Amniotic epithelial cell (primary cell): ENCODE results near the gene GRIK3.
"Not testable (repeated sequence)": the region's sequence is repeated elsewhere in the genome, so short reads cannot be mapped to it uniquely, and the experiment has no call there.

Experiments used
- DNase-seq: peaks from one replicate; pipeline ENCODE4 v3.0.0-alpha.2; 2010; ENCODE audit warnings: low read depth

GRIK3 gene

DNA sequence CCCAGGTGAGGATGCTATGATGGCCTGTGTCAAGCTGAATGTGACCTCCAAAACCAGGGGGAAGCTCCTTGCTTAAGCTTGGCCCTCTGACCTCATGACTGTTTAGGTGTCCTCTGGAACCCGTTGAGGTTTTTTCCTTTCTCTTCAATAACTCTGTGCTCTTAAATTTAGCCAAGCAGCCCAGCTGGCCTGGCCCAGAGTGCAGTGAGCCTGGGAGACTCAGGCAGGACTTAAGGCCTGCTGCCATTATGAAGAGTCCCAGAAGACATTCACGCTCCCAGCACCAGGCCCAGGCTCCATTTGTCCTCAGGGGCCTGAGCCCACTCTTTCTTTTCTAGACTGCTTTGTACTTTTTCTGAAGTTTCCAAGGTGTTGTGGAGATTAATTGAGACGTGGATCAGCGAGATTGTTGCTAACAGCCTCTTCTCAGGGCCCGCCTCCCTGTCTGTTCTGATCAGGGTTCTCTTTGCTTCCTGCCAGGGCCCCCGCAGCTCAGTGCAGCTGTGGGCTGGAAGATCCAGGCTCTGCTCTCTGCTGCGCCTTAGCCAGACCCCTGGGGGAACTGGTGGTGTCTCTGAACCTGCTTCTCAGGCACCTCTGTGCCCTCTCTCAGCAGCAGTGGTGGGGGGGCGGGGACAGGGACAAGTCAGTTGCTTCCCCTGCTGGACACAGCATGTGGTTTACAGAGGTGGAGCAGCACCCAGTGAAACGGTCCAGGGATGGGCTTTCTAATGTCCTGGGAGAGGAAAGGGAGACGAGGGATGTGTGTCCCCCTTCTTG is 124.2 kb downstream of the GRIK3 start:
- DNase-seq: no peak

DNA sequence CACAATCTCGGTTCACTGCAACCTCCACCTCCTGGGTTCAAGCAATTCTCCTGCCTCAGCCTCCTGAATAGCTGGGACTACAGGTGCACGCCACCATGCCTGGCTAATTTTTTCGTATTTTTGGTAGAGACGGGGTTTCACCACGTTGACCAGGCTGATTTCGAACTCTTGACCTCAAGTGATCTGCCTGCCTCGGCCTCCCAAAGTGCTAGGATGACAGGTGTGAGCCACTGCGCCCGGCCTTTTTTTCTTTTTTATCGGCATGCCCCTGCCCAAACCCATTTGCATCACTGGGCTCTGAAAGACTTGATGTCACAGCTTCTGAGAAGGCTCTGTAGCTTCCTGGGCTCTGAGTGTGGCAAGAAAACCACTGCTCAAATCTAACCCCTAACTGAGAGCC is 125.0 kb downstream of the GRIK3 start:
- not testable (repeated sequence) for DNase-seq

DNA sequence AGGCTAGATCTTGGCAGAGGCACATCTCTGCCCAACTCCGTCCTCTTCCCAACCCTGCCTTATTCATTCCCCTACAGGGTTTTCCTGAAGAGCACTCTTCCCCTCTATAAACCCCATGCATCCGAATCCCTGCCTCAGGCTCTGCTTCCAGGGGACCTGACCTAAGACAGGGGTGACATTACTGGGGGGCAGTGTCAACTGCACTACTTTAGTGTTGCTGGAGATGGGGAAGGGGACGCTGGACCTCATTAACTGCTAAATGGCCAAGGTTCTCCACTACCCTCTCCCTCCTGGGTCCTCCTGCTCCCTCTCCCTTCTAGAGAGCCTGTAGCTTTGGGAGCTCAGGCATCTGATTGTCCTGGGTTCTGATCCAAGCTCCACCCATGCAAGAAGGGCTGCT is 126.2 kb downstream of the GRIK3 start:
- no peak for DNase-seq

DNA sequence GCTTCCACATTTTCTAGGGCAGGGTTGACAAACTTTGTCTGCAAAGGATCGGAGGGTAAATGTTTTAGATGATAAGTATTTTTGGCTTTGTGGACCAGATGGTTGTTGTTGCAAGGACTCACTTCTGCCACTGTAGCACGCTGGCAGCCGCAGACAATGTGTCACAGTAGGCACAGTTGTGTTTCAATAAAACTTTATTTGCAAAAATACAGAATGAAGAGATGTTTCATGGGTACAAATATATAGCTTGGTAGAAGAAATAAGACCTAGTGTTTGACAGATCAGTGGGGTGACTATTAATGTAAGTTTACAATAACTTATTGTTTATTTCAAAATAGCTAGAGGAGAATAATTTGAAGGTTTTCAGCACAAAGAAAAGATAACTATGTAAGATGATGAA is 127.8 kb downstream of the GRIK3 start:
- no peak for DNase-seq

DNA sequence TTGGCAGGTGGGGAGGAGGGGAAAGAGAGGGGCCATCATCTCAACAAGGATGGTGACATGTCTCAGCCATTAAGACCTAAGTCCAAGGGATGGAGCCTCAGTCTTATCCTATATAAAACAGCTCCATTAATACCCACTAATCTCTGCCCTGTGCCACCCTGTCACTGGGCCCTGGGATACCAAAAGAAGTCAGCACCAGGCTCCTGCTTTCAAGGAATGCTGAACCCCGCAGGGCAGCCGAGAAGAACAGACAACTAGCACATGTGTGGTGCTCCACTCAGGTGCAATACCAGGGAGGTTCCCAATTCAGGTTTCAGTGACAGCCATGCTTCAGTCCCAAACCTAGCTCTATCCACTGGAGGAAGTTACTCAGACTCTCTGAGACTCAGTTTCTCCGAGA is 128.4 kb downstream of the GRIK3 start:
- DNase-seq: no peak

DNA sequence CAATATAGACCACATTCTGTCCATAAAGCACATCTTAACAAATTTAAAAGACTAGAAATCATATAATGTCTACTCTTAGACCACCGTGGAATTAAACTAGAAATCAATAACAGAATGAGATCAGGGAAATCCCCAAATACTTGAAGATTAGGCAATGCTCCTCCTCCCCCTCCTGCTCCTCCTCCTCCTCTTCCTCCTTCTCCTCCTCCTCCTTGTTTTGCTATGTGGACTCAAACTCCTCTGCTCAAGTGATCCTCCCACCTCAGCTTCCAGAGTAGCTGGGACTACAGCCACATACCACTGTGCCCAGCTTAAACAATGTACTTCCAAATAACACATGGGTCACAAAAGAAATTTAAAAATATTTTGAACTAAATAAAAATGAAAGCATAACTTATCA is 134.2 kb downstream of the GRIK3 start:
- no peak for DNase-seq

DNA sequence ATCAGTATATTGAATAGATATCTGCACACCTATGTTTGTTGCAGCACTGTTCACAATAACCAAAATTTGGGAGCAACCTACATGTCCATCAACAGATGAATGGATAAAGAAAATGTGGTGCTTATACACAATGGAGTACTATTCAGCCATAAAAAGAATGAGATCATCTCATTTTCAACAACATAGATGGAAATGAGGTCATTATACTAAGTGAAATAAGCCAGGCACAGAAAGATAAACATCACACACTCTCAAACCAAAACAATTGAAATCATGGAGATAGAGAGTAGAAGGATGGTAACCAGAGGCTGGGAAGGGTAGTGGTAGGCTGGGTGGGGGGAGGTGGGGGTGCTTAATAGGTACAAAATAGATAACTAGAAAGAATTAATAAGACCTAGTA is 136.5 kb downstream of the GRIK3 start:
- not testable (repeated sequence) for DNase-seq

DNA sequence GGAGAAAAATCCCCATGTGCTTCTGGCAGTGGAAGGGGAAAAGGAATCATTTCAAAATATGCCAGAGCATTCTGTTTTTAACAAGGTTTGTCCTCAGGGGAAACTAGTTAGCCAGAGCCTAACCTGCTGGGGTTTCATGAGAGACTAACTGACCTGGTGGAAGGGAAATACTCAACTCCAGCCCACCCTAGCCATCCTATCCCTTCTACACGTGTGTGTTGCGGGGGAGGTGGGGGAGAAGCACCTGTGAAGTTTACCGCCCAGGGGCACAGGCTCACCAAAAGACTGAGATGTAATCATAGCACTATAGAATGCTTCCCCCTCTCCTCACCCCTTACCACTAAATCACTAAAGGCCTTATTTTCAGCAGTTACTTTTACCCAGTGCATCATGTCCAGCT is 139.5 kb downstream of the GRIK3 start:
- DNase-seq: no peak

DNA sequence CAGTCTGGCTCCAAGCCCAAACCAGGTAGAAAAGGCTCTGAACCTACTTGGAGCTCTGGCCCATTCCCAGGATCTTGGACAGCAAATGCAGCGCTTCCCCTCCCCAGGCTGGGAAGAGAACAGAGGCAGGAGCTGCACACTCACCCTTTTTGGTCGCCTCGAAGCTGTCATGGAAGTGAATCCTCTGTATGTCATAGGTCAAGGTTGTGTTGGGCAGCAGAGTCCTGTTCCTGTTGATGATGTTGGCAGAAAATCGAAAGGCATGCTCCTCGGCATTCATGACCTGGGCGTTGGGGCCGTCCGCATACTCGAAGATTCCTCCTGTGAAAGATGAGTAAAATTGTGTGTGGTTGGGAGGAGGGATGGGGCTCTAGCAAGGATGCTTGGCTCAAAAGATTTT is 143.5 kb downstream of the GRIK3 start:
- DNase-seq: no peak

DNA sequence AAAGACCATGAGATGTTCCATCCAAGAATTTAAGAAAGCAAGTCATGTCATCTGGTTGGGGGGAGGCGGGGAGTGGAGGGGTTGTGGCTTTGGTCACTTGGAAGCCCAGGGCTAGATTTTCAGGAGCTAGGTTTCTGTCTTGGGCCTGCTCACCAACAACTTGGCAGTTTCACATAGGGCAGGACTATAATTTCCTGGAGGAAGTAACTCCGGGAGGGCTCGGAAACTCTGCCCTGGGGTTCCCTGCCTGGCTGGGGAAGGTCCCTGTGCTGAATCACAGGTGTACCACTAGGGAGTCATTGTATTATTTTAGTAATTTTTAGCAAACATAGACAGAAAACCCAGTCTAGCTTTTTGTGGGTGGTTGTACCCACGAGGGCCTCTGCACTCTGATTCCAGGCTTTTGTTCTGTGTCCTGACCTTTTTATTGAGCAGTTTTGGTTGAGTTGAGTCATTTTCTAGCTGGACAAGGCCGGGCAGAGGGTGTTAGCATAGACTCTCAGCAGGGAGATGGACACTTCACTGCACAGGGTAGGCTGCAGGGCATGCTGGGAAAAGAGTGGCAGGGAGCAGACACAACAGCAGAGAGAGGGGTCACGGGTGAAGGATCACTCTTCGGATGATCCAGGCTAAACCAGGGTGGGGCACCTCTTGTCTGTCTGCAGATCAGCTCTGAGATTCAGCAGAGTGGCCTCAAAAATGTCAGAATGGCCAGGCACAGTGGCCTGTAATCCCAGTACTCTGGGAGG is 144.7 kb downstream of the GRIK3 start:
- DNase-seq: no peak

DNA sequence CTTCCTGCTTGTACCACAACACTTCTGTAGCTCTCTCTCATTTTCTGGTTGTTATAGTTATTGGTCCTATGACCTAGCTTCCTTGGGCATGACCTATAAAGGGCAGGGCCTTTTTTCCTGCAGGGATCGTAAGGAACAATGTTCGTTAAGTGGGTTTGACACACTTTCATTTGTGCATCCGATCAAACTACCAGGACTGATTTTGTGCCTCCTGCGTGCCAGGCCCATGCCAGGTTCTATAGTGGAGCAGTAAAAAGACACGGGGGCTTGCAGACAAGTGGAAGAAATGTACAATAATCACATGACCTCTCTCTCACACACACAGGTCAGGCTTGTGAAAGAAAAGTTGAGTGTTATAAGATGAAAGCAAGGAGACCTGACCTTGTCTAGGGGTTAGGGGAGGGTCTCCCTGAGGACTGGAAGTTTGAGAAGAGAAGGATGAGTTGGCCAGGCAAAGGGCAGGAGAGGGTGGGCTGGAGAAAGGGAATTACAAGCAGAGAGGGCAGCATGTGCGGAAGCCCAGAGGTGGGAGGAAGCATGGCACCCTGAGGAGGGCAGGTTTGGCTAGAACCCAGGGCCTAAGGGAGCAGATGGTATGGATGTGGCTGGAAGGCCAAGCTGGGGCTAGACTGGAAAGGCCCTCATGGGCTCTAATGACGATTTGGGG is 145.4 kb downstream of the GRIK3 start:
- no peak for DNase-seq

DNA sequence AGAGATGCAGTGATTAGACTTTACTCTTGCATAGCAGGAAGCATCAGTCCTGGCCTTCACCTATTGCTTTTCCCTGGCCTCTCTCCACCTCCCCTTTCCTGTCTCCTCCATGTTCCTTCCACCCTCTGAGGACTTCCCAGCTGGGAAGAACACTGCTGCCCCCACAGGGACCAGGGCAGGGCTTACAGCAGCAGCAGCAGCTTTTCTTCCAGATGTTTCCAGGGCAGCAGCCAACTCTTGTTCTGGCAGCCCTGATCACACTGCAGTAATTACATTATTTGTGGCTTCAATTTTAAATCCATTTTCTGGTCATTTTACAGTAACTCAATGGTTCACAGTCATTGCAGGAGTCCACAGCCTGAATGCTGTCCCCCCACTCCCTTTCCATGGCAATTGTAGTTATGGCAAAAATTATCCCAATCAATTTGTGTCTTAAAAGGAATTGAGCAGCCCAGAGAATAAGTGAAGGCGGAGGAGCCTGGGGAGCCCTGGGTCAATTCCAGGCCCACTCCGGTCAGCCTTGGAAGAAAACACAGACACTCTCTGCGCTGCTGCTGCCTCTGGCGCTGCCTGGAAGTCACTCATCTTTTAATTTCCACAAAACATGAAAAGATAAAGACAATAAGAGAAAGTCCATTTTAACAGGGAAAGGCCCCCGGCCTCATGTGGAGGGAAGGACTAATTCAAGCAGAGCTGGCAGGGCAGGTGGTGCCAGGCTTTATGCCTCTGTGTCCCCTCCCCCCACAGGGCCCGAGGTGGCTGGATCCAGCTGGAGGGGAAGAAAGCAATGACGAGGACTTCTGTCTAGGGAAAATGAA is 148.6 kb downstream of the GRIK3 start:
- no peak for DNase-seq

DNA sequence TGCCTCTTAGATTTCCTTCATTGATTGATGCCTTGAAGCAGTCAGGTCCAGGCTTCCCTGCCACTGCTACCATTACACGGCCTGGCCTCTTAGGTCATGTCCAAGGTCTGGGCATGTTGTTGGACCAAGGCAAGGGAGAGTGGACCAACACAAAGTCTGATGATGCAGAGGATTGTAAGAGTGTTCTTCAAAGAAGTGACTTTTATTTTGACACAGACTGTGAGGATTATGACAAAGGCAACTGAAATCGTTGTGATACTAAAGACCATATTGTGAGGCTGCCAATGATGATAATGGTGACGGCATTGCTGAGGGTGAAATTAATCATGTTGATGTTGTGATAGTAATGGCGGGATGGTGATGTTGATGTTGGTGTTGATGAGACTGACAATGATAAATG is 149.5 kb downstream of the GRIK3 start:
- DNase-seq: no peak

DNA sequence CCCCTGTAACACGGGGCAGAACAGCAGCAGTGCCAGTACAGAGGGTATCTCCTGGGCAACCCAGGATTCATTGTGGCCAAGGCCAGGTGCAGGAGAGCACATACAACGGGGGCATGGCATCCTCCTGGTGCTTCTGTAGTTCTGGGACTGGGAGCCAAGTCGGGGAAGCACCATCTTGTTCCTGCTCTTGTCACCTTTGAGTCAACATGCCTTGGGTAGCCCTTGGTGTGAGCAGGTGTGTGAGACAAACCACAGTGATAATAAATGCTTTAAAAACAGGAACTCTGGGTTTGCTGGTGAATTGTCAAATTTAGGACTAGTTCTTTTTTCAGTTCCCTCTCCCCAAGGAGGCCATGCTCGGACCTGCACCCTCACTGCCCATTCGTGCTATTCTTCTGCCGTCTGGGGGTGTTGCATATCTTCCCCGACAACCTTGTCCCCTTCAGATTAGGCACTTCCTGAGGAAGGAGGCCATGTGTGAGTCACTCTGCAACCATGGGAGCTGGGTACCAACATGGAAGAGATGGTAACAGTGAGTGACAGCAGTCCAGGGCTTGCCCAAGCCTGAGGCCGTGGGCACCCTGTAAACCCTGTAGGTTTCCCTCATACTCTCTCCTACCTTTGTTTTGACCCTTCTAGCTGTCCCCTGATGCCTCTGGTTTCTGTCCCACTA is 150.2 kb downstream of the GRIK3 start:
- no peak for DNase-seq

DNA sequence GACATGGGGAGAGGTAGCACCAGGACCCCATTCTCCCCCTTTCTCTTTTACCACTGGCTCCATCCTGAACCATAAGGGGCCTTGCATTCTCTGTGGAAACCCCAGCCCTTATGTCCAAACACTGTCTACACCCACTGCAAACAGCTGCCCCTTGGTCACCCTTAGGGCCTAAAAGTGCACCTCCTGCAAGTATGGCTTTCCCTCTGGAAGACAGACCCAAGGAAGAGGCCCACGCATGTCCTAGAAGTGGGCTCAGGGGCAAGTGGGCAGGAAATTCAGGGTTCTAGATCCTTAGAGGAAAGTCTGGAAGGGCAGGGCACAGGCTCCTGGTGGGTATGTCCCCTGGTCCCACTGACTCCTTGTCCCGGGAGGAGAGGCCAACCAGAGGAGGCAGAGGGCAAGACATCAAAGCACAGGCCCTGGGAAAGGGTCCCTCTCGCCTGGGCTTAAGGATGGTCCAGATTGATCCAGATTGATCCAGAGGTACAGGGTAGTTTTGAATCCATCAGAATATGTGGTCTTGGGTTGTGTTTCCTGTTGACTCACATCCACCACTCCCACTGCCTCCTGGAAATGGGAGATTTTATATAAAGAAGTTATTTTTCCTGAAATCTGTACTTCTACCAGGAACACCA is 150.9 kb downstream of the GRIK3 start:
- no peak for DNase-seq

DNA sequence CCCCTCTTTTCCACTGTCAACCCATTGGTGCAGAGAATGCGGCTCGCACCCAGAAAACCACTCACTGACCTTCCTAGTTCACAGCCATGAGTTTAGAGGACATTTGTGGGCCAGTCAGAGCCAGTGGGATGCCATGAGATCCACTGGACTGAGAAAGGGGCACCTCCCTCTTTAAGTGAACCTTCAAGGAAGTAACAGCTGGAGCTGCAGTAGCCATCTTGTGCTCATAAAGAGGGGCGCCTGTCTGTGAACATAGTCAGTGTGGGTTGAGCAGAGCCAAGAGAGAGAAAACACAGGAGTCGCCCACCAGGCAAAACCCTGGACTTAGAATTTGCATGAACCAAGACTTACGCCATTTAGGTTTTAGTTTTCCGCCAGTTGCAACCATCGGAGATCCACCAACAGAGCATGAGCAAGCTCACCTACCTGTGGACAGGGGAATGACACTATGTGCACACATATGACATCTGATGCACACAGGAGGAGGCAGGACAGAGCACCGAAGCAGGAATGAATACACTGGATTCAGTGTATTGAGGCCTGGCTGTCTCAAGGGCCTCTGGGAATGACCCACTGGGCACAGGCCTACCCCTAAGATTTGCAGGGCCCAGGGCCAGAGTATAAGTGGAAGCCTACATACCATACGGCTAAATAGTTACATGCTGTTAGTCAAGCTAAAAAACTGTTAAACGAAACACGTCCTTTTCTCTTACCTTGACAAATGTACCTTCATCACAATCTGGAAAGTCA is 151.6 kb downstream of the GRIK3 start:
- DNase-seq: no peak

DNA sequence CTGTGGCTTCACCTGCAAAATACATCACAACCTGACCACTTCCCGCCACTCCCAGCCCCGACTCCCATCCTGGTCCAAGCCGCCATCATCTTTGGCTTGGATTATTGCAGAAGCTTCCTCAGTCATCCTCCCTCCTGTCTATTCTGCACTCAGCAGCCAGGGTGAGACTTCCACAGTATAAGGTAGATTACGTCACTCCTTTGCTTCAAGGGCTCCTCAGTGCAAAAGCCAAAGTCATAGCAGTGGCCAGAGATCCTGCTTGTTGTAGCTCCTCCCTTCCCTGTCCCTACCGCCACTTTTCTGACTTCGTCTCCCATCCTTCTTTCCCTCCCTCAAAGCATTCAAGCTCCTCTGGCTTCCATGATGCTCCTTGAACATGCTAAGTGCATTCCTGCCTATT is 152.8 kb downstream of the GRIK3 start:
- DNase-seq: no peak

DNA sequence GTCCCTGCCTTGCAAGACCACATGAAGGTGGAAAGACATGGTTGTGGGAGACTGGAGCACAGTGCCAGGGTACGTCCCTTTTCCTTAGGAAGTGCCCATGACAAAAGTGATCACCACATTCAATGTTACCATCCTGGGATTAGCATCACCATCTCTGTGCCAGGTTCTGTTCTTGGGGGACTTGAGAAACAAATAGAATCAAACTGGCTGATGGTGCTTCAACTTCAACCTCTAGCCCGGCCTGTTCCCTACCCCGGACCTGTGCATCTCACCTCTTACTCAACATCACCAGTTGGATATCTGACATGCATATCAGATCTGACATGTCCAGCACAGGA is 153.3 kb downstream of the GRIK3 start:
- DNase-seq: no peak

DNA sequence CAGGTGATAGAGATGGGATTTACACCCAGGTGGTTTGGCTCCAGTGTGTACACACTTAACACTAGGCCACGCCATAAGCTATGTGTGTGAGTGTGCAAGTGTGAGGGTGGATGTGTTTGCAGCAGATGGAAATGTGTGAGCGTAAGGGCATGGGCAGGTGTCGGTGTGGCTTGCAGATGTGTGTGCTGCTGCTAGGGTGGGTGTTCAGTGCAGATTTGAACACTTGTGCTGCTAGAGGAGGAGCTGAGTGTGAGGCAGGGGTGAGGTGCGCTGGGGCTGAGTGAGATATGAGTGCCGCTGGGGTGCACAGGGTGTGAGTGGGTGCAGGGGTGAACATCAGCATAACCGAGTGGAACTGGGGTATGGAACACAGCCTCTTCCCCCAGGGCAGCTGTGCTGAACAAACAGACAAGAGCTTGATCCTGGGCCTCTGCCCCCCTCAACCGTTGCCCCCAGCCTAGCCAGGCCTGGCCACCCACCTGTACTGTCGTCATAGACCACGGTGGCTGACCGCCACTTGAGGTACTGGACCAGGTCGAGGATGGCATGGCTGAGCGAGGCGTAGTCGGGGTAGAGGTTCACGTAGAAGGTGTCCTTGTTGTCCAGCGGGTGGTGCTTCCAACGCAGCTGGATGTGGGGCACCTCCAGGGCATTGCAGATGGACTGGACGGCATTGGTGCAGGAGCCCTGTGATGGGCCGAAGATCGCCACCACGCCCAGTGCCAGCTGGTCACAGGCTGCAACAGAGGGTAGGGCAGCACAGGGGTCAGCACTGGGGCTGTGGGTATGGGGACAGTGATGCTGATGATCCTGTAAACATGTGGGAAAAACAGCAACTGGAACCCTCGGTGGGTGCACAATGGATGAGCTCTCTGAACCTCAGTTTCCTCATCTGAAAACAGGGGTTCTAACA is 153.9 kb downstream of the GRIK3 start:
- DNase-seq: no peak

DNA sequence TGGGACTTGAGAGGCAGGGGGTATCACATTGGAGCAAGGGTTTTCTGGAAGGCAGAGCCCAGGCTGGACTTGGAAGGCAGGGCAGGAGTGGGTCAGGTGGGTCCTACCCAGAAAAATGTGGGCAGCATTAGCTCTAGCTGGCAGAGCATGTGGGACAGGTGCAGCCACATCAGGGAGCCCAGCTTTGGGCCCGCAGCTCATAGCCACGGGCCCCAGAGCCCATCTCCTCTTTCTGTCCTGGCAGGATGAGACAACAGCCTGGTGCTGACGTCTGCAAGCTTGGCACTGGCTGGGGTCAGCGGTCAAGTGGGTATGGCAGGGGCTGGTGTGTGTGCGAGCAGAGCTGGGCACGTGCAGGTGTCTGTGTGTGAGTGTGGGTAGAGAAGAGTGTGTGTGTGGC is 154.7 kb downstream of the GRIK3 start:
- no peak for DNase-seq
